PC-9 (cell line): ENCODE results near the gene TFCP2L1. TPM values are rescaled to one million over a fixed set of nuclear protein-coding genes. Genes with fewer than 3 reads are reported as not detected.

Experiments
- BruUV-seq: library from RNA; stranded (reverse); fragments of 400-500 nt; replicated peaks from 2 replicates; lab custom pipeline; 2021; lab: Mats Ljungman, UMichigan
- CTCF ChIA-PET: fragments of 300-600 bp; sonication (Branson Sonifier 250); formaldehyde crosslinking; loops from one replicate; lab custom pipeline; 2022; ENCODE audit warnings: antibody characterized with exemption; lab: Charles Lee
- POLR2A ChIA-PET: fragments of 300-600 bp; sonication (Branson Sonifier 250); formaldehyde crosslinking; loops from one replicate; lab custom pipeline; 2022; ENCODE audit warnings: antibody characterized with exemption; ENCODE audit not compliant: unreplicated experiment; lab: Charles Lee
- DNase-seq, 2 experiments: peaks; one replicate each; pipeline versions ENCODE4 v3.0.0 to v3.0.0-alpha.2; 2015 to 2022; ENCODE audit warnings: mixed read lengths in 1 of 2
- H2AFZ ChIP-seq: fragments of 200-600 bp; sonication (generic); 2 replicates; pipeline ENCODE4 v1.8.1; 2017; ENCODE audit warnings: antibody characterized with exemption
- H3F3A ChIP-seq: fragments of 200-600 bp; sonication (generic); 2 replicates; pipeline ENCODE4 v1.8.1; 2017; ENCODE audit warnings: antibody characterized with exemption, mild to moderate bottlenecking, low read depth; ENCODE audit not compliant: insufficient read depth
- H3K27ac ChIP-seq: fragments of 200-600 bp; sonication (generic); 2 replicates; pipeline ENCODE4 v1.6.1; 2016; ENCODE audit warnings: mixed run types
- H3K27me3 ChIP-seq: fragments of 200-600 bp; sonication (generic); 2 replicates; pipeline ENCODE4 v1.6.1; 2016; ENCODE audit warnings: low read depth, mixed run types; ENCODE audit not compliant: insufficient read depth
- H3K36me3 ChIP-seq: fragments of 200-600 bp; sonication (generic); 2 replicates; pipeline ENCODE4 v1.6.1; 2016; ENCODE audit warnings: low read depth, mixed run types
- H3K4me1 ChIP-seq: fragments of 200-600 bp; sonication (generic); replicated peaks from 2 replicates; pipeline ENCODE4 v1.6.1; 2016; ENCODE audit warnings: mixed run types; ENCODE audit not compliant: insufficient read depth
- H3K4me2 ChIP-seq: fragments of 200-600 bp; sonication (generic); 2 replicates; pipeline ENCODE4 v1.6.1; 2017; ENCODE audit warnings: mixed run types
- H3K4me3 ChIP-seq: fragments of 200-600 bp; sonication (generic); 2 replicates; pipeline ENCODE4 v1.6.1; 2016; ENCODE audit warnings: mixed run types
- H3K79me2 ChIP-seq: fragments of 200-600 bp; sonication (generic); 2 replicates; pipeline ENCODE4 v1.6.1; 2017; ENCODE audit warnings: low read depth, mixed run types
- H3K9me2 ChIP-seq: fragments of 200-600 bp; sonication (generic); 2 replicates; pipeline ENCODE4 v1.8.1; 2017; ENCODE audit warnings: mild to moderate bottlenecking; ENCODE audit not compliant: insufficient read depth
- H3K9me3 ChIP-seq: fragments of 200-600 bp; sonication (generic); 2 replicates; pipeline ENCODE4 v1.8.1; 2016; ENCODE audit warnings: low read depth; ENCODE audit not compliant: insufficient read depth
- H4K20me1 ChIP-seq: fragments of 200-600 bp; sonication (generic); 2 replicates; pipeline ENCODE4 v1.8.1; 2017; ENCODE audit not compliant: insufficient read depth
- EZH2 ChIP-seq: fragments of 200-600 bp; sonication (generic); IDR thresholded peaks from 2 replicates; pipeline ENCODE4 v1.8.0; 2017; ENCODE audit warnings: antibody characterized with exemption, low read depth
- intact Hi-C: fragments of 100-400 bp; cut with micrococcal nuclease; formaldehyde crosslinking; loops from one replicate; pipeline ENCODE4 v1.10.0; 2022; ENCODE audit not compliant: unreplicated experiment
- total RNA-seq: library from RNA; stranded (reverse); gene quantifications from 2 replicates; pipeline ENCODE4 v1.2.3, GENCODE V29; 2021
- TF ChIP-seq, protein P1 (sequence below): fragments of 200-600 bp; sonication (generic); conservative IDR thresholded peaks from 2 replicates; pipeline ENCODE4 v1.6.1; 2017; ENCODE audit warnings: mixed run types, antibody characterized with exemption, mild to moderate bottlenecking, moderate library complexity

Gene TFCP2L1
- total RNA-seq, 1 experiment from 2014 or later: 4.6 TPM

DNA sequence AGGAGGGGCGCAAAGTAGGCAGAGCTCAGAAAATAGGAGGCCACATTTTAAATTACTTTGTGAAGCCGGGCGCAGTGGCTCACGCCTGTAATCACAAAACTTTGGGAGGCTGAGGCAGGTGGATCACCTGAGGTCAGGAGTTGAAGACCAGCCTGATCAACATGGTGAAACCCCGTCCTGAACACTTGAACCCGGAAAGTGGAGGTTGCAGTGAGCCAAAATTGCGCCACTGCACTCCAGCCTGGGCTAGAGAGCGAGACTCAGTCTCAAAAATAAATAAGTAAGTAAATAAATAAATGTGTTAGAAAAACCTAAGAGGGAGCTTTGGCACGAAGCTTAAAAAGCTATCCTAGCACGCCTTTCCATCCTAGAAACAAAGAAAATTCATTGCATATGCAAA is 105.5 kb downstream of the TFCP2L1 start:
- Histone ChIP-seq H3F3A (no peaks in the 10 kb centered on the region), H3K27me3 (no peaks in the 10 kb centered on the region), H3K4me1 (peaks cover 3% of the 10 kb centered on the region), H2AFZ (no peak overlapping the region), H4K20me1 (no peaks in the 10 kb centered on the region), H3K27ac (no peak overlapping the region), H3K4me3 (no peak overlapping the region), H3K79me2 (no peaks in the 10 kb centered on the region), H3K36me3 (no peaks in the 10 kb centered on the region), H3K9me3 (no peaks in the 10 kb centered on the region), H3K9me2 (no peaks in the 10 kb centered on the region), H3K4me2 (no peak overlapping the region)
- CTCF ChIA-PET: interaction anchor here (0.6 kb wide), 1 partner anchor 28 kb away, joined by 5 read pairs; no protein-coding TSS in a partner anchor
- intact Hi-C loops: no loop called here
- DNase-seq: no peak
- POLR2A ChIA-PET: interaction anchor here (0.5 kb wide), 1 partner anchor 545 kb away, joined by 3 read pairs; no protein-coding TSS in a partner anchor
- TF ChIP-seq EZH2: no peak
- TF ChIP-seq, protein P1, sequence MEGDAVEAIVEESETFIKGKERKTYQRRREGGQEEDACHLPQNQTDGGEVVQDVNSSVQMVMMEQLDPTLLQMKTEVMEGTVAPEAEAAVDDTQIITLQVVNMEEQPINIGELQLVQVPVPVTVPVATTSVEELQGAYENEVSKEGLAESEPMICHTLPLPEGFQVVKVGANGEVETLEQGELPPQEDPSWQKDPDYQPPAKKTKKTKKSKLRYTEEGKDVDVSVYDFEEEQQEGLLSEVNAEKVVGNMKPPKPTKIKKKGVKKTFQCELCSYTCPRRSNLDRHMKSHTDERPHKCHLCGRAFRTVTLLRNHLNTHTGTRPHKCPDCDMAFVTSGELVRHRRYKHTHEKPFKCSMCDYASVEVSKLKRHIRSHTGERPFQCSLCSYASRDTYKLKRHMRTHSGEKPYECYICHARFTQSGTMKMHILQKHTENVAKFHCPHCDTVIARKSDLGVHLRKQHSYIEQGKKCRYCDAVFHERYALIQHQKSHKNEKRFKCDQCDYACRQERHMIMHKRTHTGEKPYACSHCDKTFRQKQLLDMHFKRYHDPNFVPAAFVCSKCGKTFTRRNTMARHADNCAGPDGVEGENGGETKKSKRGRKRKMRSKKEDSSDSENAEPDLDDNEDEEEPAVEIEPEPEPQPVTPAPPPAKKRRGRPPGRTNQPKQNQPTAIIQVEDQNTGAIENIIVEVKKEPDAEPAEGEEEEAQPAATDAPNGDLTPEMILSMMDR: no peak
- no TSS peak for BruUV-seq

DNA sequence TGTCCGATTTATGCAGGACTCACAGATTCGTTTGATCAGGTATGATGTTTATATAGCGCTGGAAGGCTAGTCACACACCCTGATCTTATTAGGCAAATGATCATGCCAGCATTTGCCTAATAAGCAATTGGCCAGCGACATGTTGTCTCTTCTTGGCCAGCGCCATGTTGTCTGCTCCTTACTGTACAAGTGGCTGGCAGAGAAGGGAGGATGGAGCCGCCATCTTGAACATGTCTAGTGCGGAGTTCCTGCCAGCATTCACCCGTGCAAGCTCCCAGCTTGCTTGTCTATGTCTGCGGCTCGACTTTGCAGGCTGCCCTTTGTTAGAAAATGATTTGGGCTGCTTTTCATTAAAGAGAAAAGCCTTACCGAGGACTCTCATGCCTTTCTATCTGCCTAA is 106.3 kb downstream of the TFCP2L1 start:
- Histone ChIP-seq H3K79me2 (no peaks in the 10 kb centered on the region), H3K4me3 (no peak overlapping the region), H4K20me1 (no peaks in the 10 kb centered on the region), H3K27me3 (no peaks in the 10 kb centered on the region), H3K4me1 (peaks cover 9% of the 10 kb centered on the region), H2AFZ (no peak overlapping the region), H3K36me3 (no peaks in the 10 kb centered on the region), H3F3A (no peaks in the 10 kb centered on the region), H3K27ac (no peak overlapping the region), H3K9me3 (no peaks in the 10 kb centered on the region), H3K4me2 (no peak overlapping the region), H3K9me2 (no peaks in the 10 kb centered on the region)
- POLR2A ChIA-PET: interaction anchor here (0.5 kb wide), 1 partner anchor 545 kb away, joined by 3 read pairs; no protein-coding TSS in a partner anchor
- CTCF ChIA-PET: no interaction called here
- intact Hi-C loops: no loop called here
- TF ChIP-seq EZH2: no peak
- TF ChIP-seq, protein P1: no peak
- no peak for DNase-seq
- no TSS peak for BruUV-seq

DNA sequence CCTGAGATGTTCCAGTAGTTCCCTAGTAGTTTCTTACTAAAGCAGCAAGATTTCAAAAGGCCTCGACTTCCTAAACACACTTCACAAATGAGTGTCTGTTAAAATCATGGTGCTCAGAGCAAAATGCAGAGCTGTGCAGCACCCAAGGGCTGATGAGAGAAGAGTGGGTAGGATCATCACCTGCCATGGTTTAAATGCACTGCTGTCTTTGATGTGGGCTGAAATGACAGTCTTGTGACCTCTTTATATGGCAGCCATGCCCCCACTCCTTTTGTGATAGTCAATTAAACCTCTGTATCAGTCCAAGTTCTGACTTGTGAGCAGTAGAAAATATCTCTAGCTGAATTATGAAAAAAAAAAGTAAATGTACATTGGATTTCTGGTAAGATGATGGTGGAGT is 107.1 kb downstream of the TFCP2L1 start:
- DNase-seq: no peak
- Histone ChIP-seq H3K9me2 (no peaks in the 10 kb centered on the region), H3K27ac (no peak overlapping the region), H3K9me3 (no peaks in the 10 kb centered on the region), H3K36me3 (no peaks in the 10 kb centered on the region), H4K20me1 (no peaks in the 10 kb centered on the region), H3F3A (no peaks in the 10 kb centered on the region), H3K4me3 (no peak overlapping the region), H3K4me2 (no peak overlapping the region), H3K79me2 (no peaks in the 10 kb centered on the region), H3K4me1 (peaks cover 9% of the 10 kb centered on the region), H2AFZ (no peak overlapping the region), H3K27me3 (no peaks in the 10 kb centered on the region)
- no TSS peak for BruUV-seq
- TF ChIP-seq, protein P1: no peak
- TF ChIP-seq EZH2: no peak
- intact Hi-C loops: no loop called here
- POLR2A ChIA-PET: no interaction called here
- CTCF ChIA-PET: no interaction called here
